Hematopoietic multipotent progenitor cell (in vitro differentiated cells): ENCODE measurements around the gene PNMA8C. TPM values are rescaled to one million over a fixed set of nuclear protein-coding genes. Genes with fewer than 3 reads are reported as not detected.

ENCODE experiments used
- total RNA-seq: library from RNA; depleted of rRNA; stranded (reverse); fragments of >200 nt; gene quantifications from one replicate; pipeline ENCODE4 v1.2.3, GENCODE V29; 2012

The PNMA8C gene
- total RNA-seq, 1 donor, result 0.27 TPM

Other genes with a start within 250 kb of the PNMA8C start
- not detected for gene IGFL1, start 199.2 kb downstream of the PNMA8C start, total RNA-seq
- gene HIF3A, start 131.9 kb downstream of the PNMA8C start, total RNA-seq, result 0.27 TPM
- 47.4 TPM for gene PPP5C, start 81.8 kb downstream of the PNMA8C start, total RNA-seq
- gene CCDC8, start 15.4 kb downstream of the PNMA8C start, total RNA-seq, result 2.4 TPM
- 7.3 TPM for gene PNMA8A, start 42.6 kb upstream of the PNMA8C start, total RNA-seq
- 0.81 TPM for gene PNMA8B, start 66.9 kb upstream of the PNMA8C start, total RNA-seq
- gene CALM3, start 172.4 kb upstream of the PNMA8C start, total RNA-seq, result 76.2 TPM
- gene PTGIR, start 196.2 kb upstream of the PNMA8C start, total RNA-seq, result 4.3 TPM
- gene GNG8, start 207.3 kb upstream of the PNMA8C start, total RNA-seq, result not detected
- under 0.01 TPM for gene DACT3, start 232.2 kb upstream of the PNMA8C start, total RNA-seq